ENCODE data around the gene PNPLA7.
"Not testable (repeated sequence)": the region's sequence is repeated elsewhere in the genome, so short reads cannot be mapped to it uniquely, and the experiment has no call there.

PNPLA7 gene

GRCh38 chr9:137422604-137423513, 127.3 kb downstream of the PNPLA7 start, which contains the start of the genes EXD3 and NOXA1:
Gene EXD3, minus strand, starts transcription at chr9:137423162. Its CDS starts 27,805 bp downstream, at chr9:137395357.
Gene NOXA1, plus strand, starts transcription at chr9:137423393. Its CDS starts 137 bp downstream, at chr9:137423530.
- DNase-seq (ENCODE audit: low read depth in 2 of 2) = peak; percentile 91 to 95

GRCh38 chr9:137421838-137422603, 128.2 kb downstream of the PNPLA7 start:
- DNase-seq (ENCODE audit: low read depth in 2 of 2) = no peak

GRCh38 chr9:137417161-137418021, 132.8 kb downstream of the PNPLA7 start:
- no peak for DNase-seq (ENCODE audit: low read depth in 2 of 2)

GRCh38 chr9:137416563-137417151, 133.5 kb downstream of the PNPLA7 start:
- no peak for DNase-seq (ENCODE audit: low read depth in 2 of 2)

GRCh38 chr9:137416006-137416562, 134.1 kb downstream of the PNPLA7 start:
- DNase-seq (ENCODE audit: low read depth in 2 of 2) = no peak

- DNase-seq (ENCODE audit: low read depth in 2 of 2) = no peak
Measured at GRCh38 chr9:137415451-137415850, 134.8 kb downstream of the PNPLA7 start.

GRCh38 chr9:137412431-137412830, 137.8 kb downstream of the PNPLA7 start:
- DNase-seq (ENCODE audit: low read depth in 2 of 2) = no peak

GRCh38 chr9:137411645-137412380, 138.4 kb downstream of the PNPLA7 start:
- peak; percentile 39 to 51 for DNase-seq (ENCODE audit: low read depth in 2 of 2)

GRCh38 chr9:137411260-137411644, 138.9 kb downstream of the PNPLA7 start:
- no peak for DNase-seq (ENCODE audit: low read depth in 2 of 2)

GRCh38 chr9:137410891-137411249, 139.3 kb downstream of the PNPLA7 start:
- no peak for DNase-seq (ENCODE audit: low read depth in 2 of 2)

- DNase-seq (ENCODE audit: low read depth in 2 of 2) = not testable (repeated sequence)
Measured at GRCh38 chr9:137410236-137410890, 139.8 kb downstream of the PNPLA7 start.
